Right cardiac atrium (tissue), 5 donors: Measurements from ENCODE around the gene CEP78. TPM values are rescaled to one million over a fixed set of nuclear protein-coding genes. Genes with fewer than 3 reads are reported as not detected.

Source experiments
- ATAC-seq, 2 donors: fragments of 200-7000 bp; cut with Tn5 transposase; one replicate each; pipeline versions ENCODE4 v1.8.0 to v1.9.1; 2020; ENCODE audit warnings: moderate library complexity in 2 of 2, mild to moderate bottlenecking in 1 of 2
- DNase-seq, 3 donors: peaks; one replicate each; pipeline ENCODE4 v3.0.0-alpha.2; 2020
- H3K27ac ChIP-seq: one replicate; pipeline ENCODE4 v1.5.1; 2013; ENCODE audit warnings: mild to moderate bottlenecking, low read length, control low read depth, moderate library complexity
- H3K27me3 ChIP-seq: one replicate; pipeline ENCODE4 v1.6.1; 2013; ENCODE audit not compliant: control insufficient read depth, insufficient read depth
- H3K4me1 ChIP-seq: one replicate; pipeline ENCODE4 v1.6.1; 2013; ENCODE audit warnings: low read length; ENCODE audit not compliant: control insufficient read depth, insufficient read depth
- H3K4me3 ChIP-seq: one replicate; pipeline ENCODE4 v1.5.1; 2013; ENCODE audit warnings: low read length, control low read depth
- H3K9me3 ChIP-seq: one replicate; pipeline ENCODE4 v1.6.1; 2013; ENCODE audit warnings: low read length; ENCODE audit not compliant: control insufficient read depth
- WGBS: extraction: QIAGEN DNeasy Blood & Tissue Kit; methylation state at CpG from one replicate; pipeline ENCODE4 v1.1.7; 2013; 5-methylcytosine and 5-hydroxymethylcytosine counted together
- intact Hi-C, 4 donors: fragments of 100-400 bp; cut with DNase I; formaldehyde crosslinking; loops; one replicate each; pipeline versions ENCODE4 v1.11.0 to v1.14.0; 2022 to 2023
- polyA plus RNA-seq: library from polyadenylated mRNA; stranded (reverse); fragments of 200-250 nt; gene quantifications from one replicate; pipeline ENCODE4 v1.2.3, GENCODE V29; 2013
- total RNA-seq, 4 donors: library from RNA; stranded (reverse); fragmentation: NEBNext Ultra II Directional; extraction: Animal tissue kit (Norgen Biotek cat#: 25700); gene quantifications; one replicate each; pipeline ENCODE4 v1.2.1, GENCODE V29; 2021
- donor health status: healthy with polysubstance abuse.
- donor health status: DM: no; HTN: yes; CAD: no.
- donor health status: DM: no; HTN: no; CAD: no.
- donor health status: DM: no; HTN: yes; CAD: no; lungs with severe emphysema.
- donor health status: DM: yes; HTN: yes; CAD: no.

Gene CEP78
- total and polyA plus RNA-seq, 5 donors, result 2.9 to 6.9 (median 4.5) TPM

GRCh38 chr9:78296893-78297671 lies 61.2 kb downstream of the CEP78 start, which contains the start of gene PSAT1:
TSS of gene PSAT1 (plus strand) at chr9:78297125. CDS start at chr9:78297211, 86 bp downstream.
- H3K27ac ChIP-seq, result no peak within 1 kb of the TSS
- H3K4me1 ChIP-seq, result no peaks in the 10 kb centered on the region
- no peaks in the 10 kb centered on the region for H3K9me3 ChIP-seq
- H3K27me3 ChIP-seq, result no peaks in the 10 kb centered on the region
- H3K4me3 ChIP-seq, result peak within 1 kb of the TSS; percentile 38
- intact Hi-C loops, result no loop called here
- under 1% methylated on average over 76 of the region's 76 CpGs for WGBS
- peak; percentile 89 to 92 (median 89) for DNase-seq
- peak; percentile 98 to 99 for ATAC-seq

- no peaks in the 10 kb centered on the region for H3K9me3 ChIP-seq
- ATAC-seq, result no peak
- no peak for DNase-seq
- no peaks in the 10 kb centered on the region for H3K27me3 ChIP-seq
- no peak overlapping the region for H3K27ac ChIP-seq
- under 1% methylated on average over 10 of the region's 10 CpGs for WGBS
- H3K4me1 ChIP-seq, result no peaks in the 10 kb centered on the region
- intact Hi-C loops, result no loop called here
- H3K4me3 ChIP-seq, result peak overlapping the region; percentile 38
Measured at GRCh38 chr9:78297672-78297961, 61.7 kb downstream of the CEP78 start.

GRCh38 chr9:78298046-78298765 lies 62.3 kb downstream of the CEP78 start:
- intact Hi-C loops, result no loop called here
- WGBS, result 6% methylated on average over 16 of the region's 16 CpGs
- no peak for ATAC-seq
- Histone ChIP-seq H3K27ac (no peak overlapping the region), H3K4me1 (no peaks in the 10 kb centered on the region), H3K27me3 (no peaks in the 10 kb centered on the region), H3K4me3 (peak overlapping the region; percentile 38), H3K9me3 (no peaks in the 10 kb centered on the region)
- DNase-seq, result no peak

- Histone ChIP-seq H3K27me3 (no peaks in the 10 kb centered on the region), H3K27ac (no peak overlapping the region), H3K9me3 (no peaks in the 10 kb centered on the region), H3K4me1 (no peaks in the 10 kb centered on the region), H3K4me3 (no peak overlapping the region)
- intact Hi-C loops, result no loop called here
- DNase-seq (no peak), ATAC-seq (no peak)
- whole genome bisulfite sequencing, result 94% methylated on average over 6 of the region's 6 CpGs
Measured at GRCh38 chr9:78300209-78300608, 64.3 kb downstream of the CEP78 start.

GRCh38 chr9:78301466-78301865 lies 65.6 kb downstream of the CEP78 start:
- ATAC-seq (no peak), DNase-seq (no peak)
- H3K27ac ChIP-seq, result no peak overlapping the region
- intact Hi-C loops, result no loop called here
- no peaks in the 10 kb centered on the region for H3K9me3 ChIP-seq
- no peaks in the 10 kb centered on the region for H3K27me3 ChIP-seq
- H3K4me3 ChIP-seq, result no peak overlapping the region
- no peaks in the 10 kb centered on the region for H3K4me1 ChIP-seq
- 97% methylated on average over 2 of the region's 2 CpGs for whole genome bisulfite sequencing

GRCh38 chr9:78303377-78304062 lies 67.6 kb downstream of the CEP78 start:
- Histone ChIP-seq H3K27ac (no peak overlapping the region), H3K4me3 (no peak overlapping the region), H3K4me1 (no peaks in the 10 kb centered on the region), H3K27me3 (no peaks in the 10 kb centered on the region), H3K9me3 (no peaks in the 10 kb centered on the region)
- no peak for DNase-seq
- ATAC-seq, result no peak
- 91% methylated on average over 3 of the region's 3 CpGs for WGBS
- intact Hi-C loops, result no loop called here

GRCh38 chr9:78304357-78304756 lies 68.5 kb downstream of the CEP78 start:
- intact Hi-C loops, result no loop called here
- 79% methylated on average over 1 of the region's 1 CpG for WGBS
- Histone ChIP-seq H3K4me1 (no peaks in the 10 kb centered on the region), H3K4me3 (no peak overlapping the region), H3K9me3 (no peaks in the 10 kb centered on the region), H3K27me3 (no peaks in the 10 kb centered on the region), H3K27ac (no peak overlapping the region)
- DNase-seq (no peak), ATAC-seq (no peak)

- ATAC-seq (no peak), DNase-seq (no peak)
- Histone ChIP-seq H3K4me3 (no peak overlapping the region), H3K4me1 (no peaks in the 10 kb centered on the region), H3K9me3 (no peaks in the 10 kb centered on the region), H3K27ac (no peak overlapping the region), H3K27me3 (no peaks in the 10 kb centered on the region)
- intact Hi-C loops, result no loop called here
- WGBS, result 92% methylated on average over 16 of the region's 16 CpGs
Measured at GRCh38 chr9:78306222-78307076, 70.6 kb downstream of the CEP78 start.

GRCh38 chr9:78307360-78307759 lies 71.5 kb downstream of the CEP78 start:
- H3K4me1 ChIP-seq, result no peaks in the 10 kb centered on the region
- WGBS, result 78% methylated on average over 2 of the region's 2 CpGs
- no peaks in the 10 kb centered on the region for H3K27me3 ChIP-seq
- intact Hi-C loops, result no loop called here
- no peak overlapping the region for H3K4me3 ChIP-seq
- no peaks in the 10 kb centered on the region for H3K9me3 ChIP-seq
- DNase-seq (no peak), ATAC-seq (no peak)
- H3K27ac ChIP-seq, result no peak overlapping the region

GRCh38 chr9:78309066-78309465 lies 73.2 kb downstream of the CEP78 start:
- intact Hi-C loops, result no loop called here
- ATAC-seq (no peak), DNase-seq (no peak)
- no peaks in the 10 kb centered on the region for H3K27me3 ChIP-seq
- H3K27ac ChIP-seq, result no peak overlapping the region
- H3K4me3 ChIP-seq, result no peak overlapping the region
- H3K4me1 ChIP-seq, result no peaks in the 10 kb centered on the region
- WGBS, result 69% methylated on average over 6 of the region's 6 CpGs
- no peaks in the 10 kb centered on the region for H3K9me3 ChIP-seq
